GM23248 (cell line): ENCODE measurements around the gene COL27A1.

Source experiments
- EZH2 ChIP-seq: fragments of 200-600 bp; sonication (generic); IDR thresholded peaks from 2 replicates; pipeline ENCODE4 v1.6.1; 2018; ENCODE audit warnings: antibody characterized with exemption, mild to moderate bottlenecking; ENCODE audit not compliant: insufficient read depth, poor library complexity, severe bottlenecking
- EZH2phosphoT487 ChIP-seq: fragments of 200-600 bp; sonication (generic); IDR thresholded peaks from 2 replicates; pipeline ENCODE4 v1.6.1; 2018; ENCODE audit warnings: antibody characterized with exemption, moderate library complexity, mild to moderate bottlenecking, low read depth; ENCODE audit not compliant: insufficient read depth

- no peak for TF ChIP-seq EZH2
- TF ChIP-seq EZH2phosphoT487, result no peak
Observed at GRCh38 chr9:114153761-114154599, 1.4 kb upstream of the COL27A1 start.
